Gastrocnemius medialis (tissue), 4 donors: Measurements from ENCODE around the gene PDE4D. TPM values are rescaled to one million over a fixed set of nuclear protein-coding genes. Genes with fewer than 3 reads are reported as not detected.

Source experiments
- ATAC-seq, 2 donors: fragments of 150-250 bp; one replicate each; pipeline ENCODE4 v1.9.1; 2016
- DNase-seq, 2 donors: peaks; one replicate each; pipeline ENCODE4 v3.0.0-alpha.2; 2019
- H3K27ac ChIP-seq, 4 donors: fragments of 200-600 bp; sonication (generic); 1 replicate in 1 of 4; 2 replicates in 3 of 4; pipeline ENCODE4 v1.5.1; 2016 to 2018; ENCODE audit warnings: mild to moderate bottlenecking in 2 of 4, moderate library complexity in 1 of 4
- H3K27me3 ChIP-seq, 3 donors: fragments of 200-600 bp; sonication (generic) in 2 of 3; 1 replicate in 1 of 3; 2 replicates in 2 of 3; pipeline versions ENCODE4 v1.5.1 to v1.6.0; 2016 to 2019; ENCODE audit warnings: mild to moderate bottlenecking in 1 of 3, moderate library complexity in 1 of 3
- H3K36me3 ChIP-seq, 2 donors: fragments of 200-600 bp; sonication (generic) in 1 of 2; one replicate each; pipeline ENCODE4 v1.5.1; 2017 to 2018
- H3K4me1 ChIP-seq, 2 donors: fragments of 200-600 bp; sonication (generic) in 1 of 2; one replicate each; pipeline ENCODE4 v1.5.1; 2016 to 2017; ENCODE audit warnings: mild to moderate bottlenecking in 2 of 2
- H3K4me3 ChIP-seq, 4 donors: fragments of 200-600 bp; sonication (generic) in 3 of 4; 1 replicate in 1 of 4; 2 replicates in 3 of 4; pipeline ENCODE4 v1.5.1; 2016 to 2019; ENCODE audit warnings: mild to moderate bottlenecking in 2 of 4
- H3K9me3 ChIP-seq, 3 donors: fragments of 200-600 bp; sonication (generic) in 2 of 3; 1 replicate in 1 of 3; 2 replicates in 2 of 3; pipeline ENCODE4 v1.5.1; 2016 to 2019
- CTCF ChIP-seq, 5 experiments: fragments of 450-650 bp in 3 of 5; fragments of 200-600 bp in 2 of 5; sonication (generic) in 2 of 5; IDR thresholded peaks in 4 of 5; conservative IDR thresholded peaks in 1 of 5; 1 replicate in 4 of 5; 2 replicates in 1 of 5; pipeline ENCODE4 v1.5.1; 2016 to 2019; ENCODE audit warnings: antibody characterized with exemption in 5 of 5, mild to moderate bottlenecking in 3 of 5, moderate library complexity in 3 of 5
- POLR2A ChIP-seq, 2 donors: fragments of 450-650 bp; IDR thresholded peaks; one replicate each; pipeline ENCODE4 v1.6.1; 2017; ENCODE audit warnings: antibody characterized with exemption in 2 of 2, mild to moderate bottlenecking in 2 of 2, moderate library complexity in 2 of 2
- in situ Hi-C, 4 donors: fragments of 200-750 bp; cut with MboI; loops; one replicate each; pipeline versions ENCODE4 v1.15.0 to v1.8.0; 2017; ENCODE audit warnings: low sequenced_read_pairs in 4 of 4
- intact Hi-C: fragments of 100-400 bp; cut with DNase I; formaldehyde crosslinking; loops from one replicate; pipeline ENCODE4 v1.15.1; 2023; ENCODE audit warnings: low total_unique reads
- microRNA counts, 2 donors: library from miRNA; unstranded; fragments of <30 nt; microRNA quantifications; one replicate each; lab custom pipeline; 2016
- microRNA-seq, 2 donors: library from miRNA; unstranded; fragments of <30 nt; microRNA quantifications; one replicate each; pipeline ENCODE4, GENCODE V29; 2016; ENCODE audit warnings: borderline replicate concordance in 2 of 2
- total RNA-seq, 4 donors: library from RNA; depleted of rRNA; stranded (reverse); fragments of >200 nt; gene quantifications; one replicate each; pipeline versions ENCODE4 v1.1.0 to v1.2.3, GENCODE V29; 2016

The PDE4D gene
- total RNA-seq, 4 donors from 2014 or later, result 133 to 223 (median 185) TPM

DNA sequence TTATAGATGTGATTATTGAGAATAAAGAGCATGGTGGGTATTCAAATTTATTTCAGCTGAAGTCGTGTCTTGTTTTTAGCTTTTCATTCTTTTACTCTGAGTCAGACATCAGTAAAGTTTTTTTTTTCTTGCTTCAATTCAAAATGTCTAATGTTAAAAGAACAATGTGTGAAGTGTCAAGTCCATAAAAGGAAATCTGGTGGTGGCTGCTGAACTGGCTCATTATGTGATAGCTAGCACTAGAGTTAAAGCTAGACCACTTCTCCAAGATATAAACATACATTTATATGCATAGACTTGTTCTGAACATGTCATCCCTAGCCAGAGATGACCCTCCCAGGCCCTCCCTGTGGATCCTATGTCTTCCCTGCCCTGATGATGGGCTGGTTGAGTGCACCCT lies 972.4 kb downstream of the PDE4D start:
- Histone ChIP-seq H3K27me3 (no peaks in the 10 kb centered on the region), H3K4me3 (no peak overlapping the region), H3K4me1 (peaks cover 69 to 71% of the 10 kb centered on the region in 2 donors), H3K36me3 (no peaks in the 10 kb centered on the region), H3K9me3 (no peaks in the 10 kb centered on the region), H3K27ac (peak overlapping the region; percentile 90 to 95 (median 92))
- intact Hi-C loops, result loop anchor here (10.0 kb wide), 1 partner anchor 84 kb away; no protein-coding TSS in a partner anchor
- in situ Hi-C loops, result loop anchor here in 1 of 4 donors (25.0 kb wide), 1 partner anchor 441 kb away; no protein-coding TSS in a partner anchor
- TF ChIP-seq CTCF (IDR thresholded peaks at IDR 0.05 in 4 of 5, conservative IDR thresholded peaks at IDR 0.05 in 1 of 5), result no peak
- no peak for TF ChIP-seq POLR2A (IDR thresholded peaks at IDR 0.05)
- DNase-seq, result no peak
- ATAC-seq, result no peak

- DNase-seq (no peak), ATAC-seq (no peak)
- no peak for TF ChIP-seq POLR2A (IDR thresholded peaks at IDR 0.05)
- Histone ChIP-seq H3K9me3 (no peaks in the 10 kb centered on the region), H3K27ac (peak overlapping the region; percentile 90 to 95 (median 92)), H3K36me3 (no peaks in the 10 kb centered on the region), H3K4me3 (no peak overlapping the region), H3K27me3 (no peaks in the 10 kb centered on the region), H3K4me1 (peaks cover 57 to 59% of the 10 kb centered on the region in 2 donors)
- in situ Hi-C loops, result loop anchor here in 1 of 4 donors (25.0 kb wide), 1 partner anchor 442 kb away; no protein-coding TSS in a partner anchor
- intact Hi-C loops, result loop anchor here (10.0 kb wide), 1 partner anchor 85 kb away; no protein-coding TSS in a partner anchor
Observed at GRCh38 chr5:58919833-58920232, 973.7 kb downstream of the PDE4D start.

MicroRNA genes within 50 kb of the gene (microRNA counts, 767-probe panel; counts per million panel counts)
- microRNA hsa-miR-582-3p (lab: Ali Mortazavi, UCI) (356 to 448 counts per million in 2 donors), microRNA hsa-miR-582-5p (lab: Ali Mortazavi, UCI) (356 to 448 counts per million in 2 donors)

Small RNA genes within 50 kb of the gene (microRNA-seq; reads per million reads assigned to microRNA genes)
- 1.2 to 1.7 reads per million in 2 donors for gene MIR582
